ENCODE measurements around the gene PRORP. TPM values are rescaled to one million over a fixed set of nuclear protein-coding genes. Genes with fewer than 3 reads are reported as not detected.
"Not testable (repeated sequence)": the region's sequence is repeated elsewhere in the genome, so short reads cannot be mapped to it uniquely, and the experiment has no call there.

PRORP gene
- total RNA-seq, 3 donors from 2014 or later = 12.0 to 41.6 (median 25.2) TPM

GRCh38 chr14:35149239-35149638, 26.9 kb downstream of the PRORP start:
- Histone ChIP-seq H3K9me3 (no peaks in the 10 kb centered on the region), H3K27me3 (no peaks in the 10 kb centered on the region), H3K36me3 (no peaks in the 10 kb centered on the region), H3K27ac (no peak overlapping the region), H3K4me1 (no peaks in the 10 kb centered on the region), H3K4me3 (no peak overlapping the region)
- intact Hi-C loops (cut with DNase I; ENCODE audit: low total_unique reads) = no loop called here
- TF ChIP-seq CTCF (IDR thresholded peaks at IDR 0.05) (no peak), POLR2A (IDR thresholded peaks at IDR 0.05) (no peak), POLR2AphosphoS5 (IDR thresholded peaks at IDR 0.05) (no peak)
- no peak for DNase-seq (ENCODE audit: low spot score in 2 of 2)

GRCh38 chr14:35152531-35152930, 30.2 kb downstream of the PRORP start:
- H3K27me3 ChIP-seq; intact Hi-C loops (cut with DNase I; ENCODE audit: low total_unique reads): not testable (repeated sequence)

GRCh38 chr14:35154016-35154415, 31.7 kb downstream of the PRORP start:
- H3K27me3 ChIP-seq = no peaks in the 10 kb centered on the region
- H3K27ac ChIP-seq = no peak overlapping the region
- H3K4me3 ChIP-seq = no peak overlapping the region
- intact Hi-C loops (cut with DNase I; ENCODE audit: low total_unique reads) = no loop called here
- DNase-seq (ENCODE audit: low spot score in 2 of 2) = no peak
- H3K9me3 ChIP-seq = no peaks in the 10 kb centered on the region
- H3K36me3 ChIP-seq = no peaks in the 10 kb centered on the region
- no peak for TF ChIP-seq CTCF (IDR thresholded peaks at IDR 0.05)
- no peak for TF ChIP-seq POLR2AphosphoS5 (IDR thresholded peaks at IDR 0.05)
- TF ChIP-seq POLR2A (IDR thresholded peaks at IDR 0.05) = no peak
- H3K4me1 ChIP-seq = no peaks in the 10 kb centered on the region

More at GRCh38 chr14:35152531-35152930, 30.2 kb downstream of the PRORP start:
- H3K4me3 ChIP-seq; H3K27ac ChIP-seq; DNase-seq (ENCODE audit: low spot score in 2 of 2); H3K4me1 ChIP-seq; H3K9me3 ChIP-seq; H3K36me3 ChIP-seq: not testable (repeated sequence)

GRCh38 chr14:35155962-35156361, 33.6 kb downstream of the PRORP start:
- no peaks in the 10 kb centered on the region for H3K4me1 ChIP-seq
- intact Hi-C loops (cut with DNase I; ENCODE audit: low total_unique reads) = no loop called here
- no peak overlapping the region for H3K4me3 ChIP-seq
- no peaks in the 10 kb centered on the region for H3K36me3 ChIP-seq
- TF ChIP-seq CTCF (IDR thresholded peaks at IDR 0.05) (no peak), POLR2AphosphoS5 (IDR thresholded peaks at IDR 0.05) (no peak), POLR2A (IDR thresholded peaks at IDR 0.05) (no peak)
- no peaks in the 10 kb centered on the region for H3K9me3 ChIP-seq
- H3K27ac ChIP-seq = no peak overlapping the region
- no peaks in the 10 kb centered on the region for H3K27me3 ChIP-seq
- no peak for DNase-seq (ENCODE audit: low spot score in 2 of 2)

GRCh38 chr14:35158491-35158890, 36.1 kb downstream of the PRORP start:
- no peak overlapping the region for H3K27ac ChIP-seq
- no peak overlapping the region for H3K4me3 ChIP-seq
- no peak for DNase-seq (ENCODE audit: low spot score in 2 of 2)
- no peaks in the 10 kb centered on the region for H3K36me3 ChIP-seq
- H3K27me3 ChIP-seq = no peaks in the 10 kb centered on the region
- intact Hi-C loops (cut with DNase I; ENCODE audit: low total_unique reads) = no loop called here
- TF ChIP-seq CTCF (IDR thresholded peaks at IDR 0.05) (no peak), POLR2AphosphoS5 (IDR thresholded peaks at IDR 0.05) (no peak)
- no peaks in the 10 kb centered on the region for H3K4me1 ChIP-seq
- no peaks in the 10 kb centered on the region for H3K9me3 ChIP-seq

Data from breast epithelium (tissue), 4 donors.